GM20431 (cell line): Measurements from ENCODE around the gene ZRSR2.
"Not testable (repeated sequence)": the region's sequence is repeated elsewhere in the genome, so short reads cannot be mapped to it uniquely, and the experiment has no call there.

Source experiments
- in situ Hi-C: fragments of 300-500 bp; cut with MseI, MboI; formaldehyde crosslinking; loops from one replicate; pipeline ENCODE4 v1.15.0; 2020; ENCODE audit warnings: low sequenced_read_pairs; ENCODE audit not compliant: unreplicated experiment

Gene ZRSR2

GRCh38 chrX:15790769-15791290 lies 546 bp downstream of the ZRSR2 start:
- in situ Hi-C loops, result no loop called here

- in situ Hi-C loops, result no loop called here
Observed at GRCh38 chrX:15797707-15798106, 7.4 kb downstream of the ZRSR2 start.

GRCh38 chrX:15804563-15804962 lies 14.3 kb downstream of the ZRSR2 start:
- in situ Hi-C loops, result no loop called here

GRCh38 chrX:15808254-15808653 lies 18.0 kb downstream of the ZRSR2 start:
- in situ Hi-C loops, result no loop called here

GRCh38 chrX:15812192-15812938 lies 22.1 kb downstream of the ZRSR2 start:
- in situ Hi-C loops, result no loop called here

- in situ Hi-C loops, result no loop called here
Observed at GRCh38 chrX:15813416-15813815, 23.1 kb downstream of the ZRSR2 start.

GRCh38 chrX:15814771-15815365 lies 24.6 kb downstream of the ZRSR2 start:
- in situ Hi-C loops, result no loop called here

GRCh38 chrX:15815779-15816437 lies 25.6 kb downstream of the ZRSR2 start:
- in situ Hi-C loops, result no loop called here

GRCh38 chrX:15816438-15816809 lies 26.1 kb downstream of the ZRSR2 start:
- in situ Hi-C loops, result no loop called here

- in situ Hi-C loops, result no loop called here
Observed at GRCh38 chrX:15816886-15817285, 26.6 kb downstream of the ZRSR2 start.

- in situ Hi-C loops, result no loop called here
Observed at GRCh38 chrX:15820106-15821073, 30.1 kb downstream of the ZRSR2 start.

GRCh38 chrX:15822922-15823321 lies 32.6 kb downstream of the ZRSR2 start:
- in situ Hi-C loops, result no loop called here

GRCh38 chrX:15825936-15826335 lies 35.7 kb downstream of the ZRSR2 start:
- in situ Hi-C loops, result no loop called here

GRCh38 chrX:15829217-15829616 lies 38.9 kb downstream of the ZRSR2 start:
- in situ Hi-C loops, result no loop called here

- in situ Hi-C loops, result not testable (repeated sequence)
Observed at GRCh38 chrX:15831347-15831746, 41.1 kb downstream of the ZRSR2 start.

- in situ Hi-C loops, result no loop called here
Observed at GRCh38 chrX:15834053-15834452, 43.8 kb downstream of the ZRSR2 start.

- in situ Hi-C loops, result no loop called here
Observed at GRCh38 chrX:15834827-15835595, 44.7 kb downstream of the ZRSR2 start.

- in situ Hi-C loops, result no loop called here
Observed at GRCh38 chrX:15838017-15838416, 47.7 kb downstream of the ZRSR2 start.

GRCh38 chrX:15841853-15842516 lies 51.7 kb downstream of the ZRSR2 start:
- in situ Hi-C loops, result no loop called here
